HCT116 (cell line): ENCODE data around the gene POLR3F. TPM values are rescaled to one million over a fixed set of nuclear protein-coding genes. Genes with fewer than 3 reads are reported as not detected.

Experiments used
- ATAC-seq: fragments of 200-7000 bp; cut with Tn5 transposase; 2 replicates; pipeline ENCODE4 v1.9.1; 2020; ENCODE audit warnings: mild to moderate bottlenecking, moderate library complexity
- BruUV-seq: library from RNA; stranded (reverse); fragments of 400-500 nt; replicated peaks from 2 replicates; lab custom pipeline; 2021; lab: Mats Ljungman, UMichigan
- CTCF ChIA-PET: fragments of 300-600 bp; sonication (Branson Sonifier 250); formaldehyde crosslinking; loops from one replicate; lab custom pipeline; 2021; ENCODE audit warnings: antibody characterized with exemption; lab: Charles Lee
- POLR2A ChIA-PET: fragments of 300-600, 350-600 bp; sonication (Branson Sonifier 250); formaldehyde crosslinking; loops from one replicate; lab custom pipeline; 2021; ENCODE audit warnings: antibody characterized with exemption; lab: Charles Lee
- RAD21 ChIA-PET, 2 experiments: fragments of 300-600 bp; sonication (Branson Sonifier 250); formaldehyde crosslinking; loops; one replicate each; lab custom pipeline; 2023; ENCODE audit warnings: low total read pairs in 2 of 2; ENCODE audit not compliant: uncharacterized antibody in 2 of 2, unreplicated experiment in 2 of 2, low non-redundant PET in 1 of 2; lab: Charles Lee
- DNase-seq: peaks from one replicate; pipeline ENCODE4 v3.0.0-alpha.2; 2010; ENCODE audit warnings: low read depth, low spot score
- H2AFZ ChIP-seq: fragments of 200-600 bp; shearing (Covaris generic), sonication (generic); 2 replicates; pipeline ENCODE4 v1.6.1; 2017; ENCODE audit warnings: low read depth, mixed run types, mixed read lengths, antibody characterized with exemption, low read length; ENCODE audit not compliant: poor library complexity, severe bottlenecking
- H3K27ac ChIP-seq: 2 replicates; pipeline ENCODE4 v1.5.1; 2012; ENCODE audit warnings: low read depth, low read length
- H3K27me3 ChIP-seq: fragments of 200-600 bp; sonication (generic); 2 replicates; pipeline ENCODE4 v1.6.1; 2016; ENCODE audit warnings: mixed run types, low read length, mixed read lengths; ENCODE audit not compliant: insufficient read depth
- H3K36me3 ChIP-seq, 2 experiments: fragments of 200-500 bp in 1 of 2; fragments of 200-600 bp in 1 of 2; sonication (Bioruptor generic) in 1 of 2; sonication (generic) in 1 of 2; 2 replicates each; pipeline versions ENCODE4 v1.5.1 to v1.6.1; 2014 to 2016; ENCODE audit warnings: low read length in 2 of 2, inconsistent platforms in 1 of 2, mixed read lengths in 1 of 2, mixed run types in 1 of 2; ENCODE audit not compliant: insufficient read depth in 2 of 2, control insufficient read depth in 1 of 2
- H3K4me1 ChIP-seq, 2 experiments: fragments of 200-600 bp in 1 of 2; sonication (generic) in 1 of 2; 2 replicates each; pipeline versions ENCODE4 v1.5.1 to v1.6.1; 2012 to 2017; ENCODE audit warnings: low read length in 2 of 2, inconsistent platforms in 1 of 2, mild to moderate bottlenecking in 1 of 2, mixed read lengths in 1 of 2, mixed run types in 1 of 2, moderate library complexity in 1 of 2; ENCODE audit not compliant: insufficient read depth in 2 of 2, control insufficient read depth in 1 of 2
- H3K4me2 ChIP-seq: fragments of 200-600 bp; sonication (generic); 2 replicates; pipeline ENCODE4 v1.6.1; 2017; ENCODE audit warnings: mixed run types, low read length, mixed read lengths
- H3K4me3 ChIP-seq, 2 experiments: fragments of 200-600 bp in 1 of 2; sonication (generic) in 1 of 2; replicated peaks in 1 of 2; 2 replicates each; pipeline ENCODE4 v1.5.1; 2011 to 2016; ENCODE audit warnings: low read length in 2 of 2, control low read depth in 1 of 2, low read depth in 1 of 2, mild to moderate bottlenecking in 1 of 2, mixed read lengths in 1 of 2, mixed run types in 1 of 2
- H3K79me2 ChIP-seq: fragments of 200-600 bp; sonication (generic); 2 replicates; pipeline ENCODE4 v1.6.1; 2017; ENCODE audit warnings: mild to moderate bottlenecking, mixed run types, low read length, moderate library complexity, mixed read lengths; ENCODE audit not compliant: insufficient read depth
- H3K9ac ChIP-seq: fragments of 200-600 bp; sonication (generic); 2 replicates; pipeline ENCODE4 v1.6.1; 2016; ENCODE audit warnings: low read length, mixed read lengths
- H3K9me2 ChIP-seq: fragments of 200-600 bp; sonication (generic), shearing (Covaris generic); 2 replicates; pipeline ENCODE4 v1.6.1; 2017; ENCODE audit warnings: mixed run types, mild to moderate bottlenecking, moderate library complexity; ENCODE audit not compliant: insufficient read depth
- H3K9me3 ChIP-seq, 2 experiments: fragments of 200-500 bp in 1 of 2; fragments of 200-600 bp in 1 of 2; sonication (Bioruptor generic) in 1 of 2; sonication (generic) in 1 of 2; 2 replicates each; pipeline ENCODE4 v1.6.1; 2014 to 2017; ENCODE audit warnings: low read length in 2 of 2, mixed read lengths in 2 of 2, inconsistent platforms in 1 of 2, low read depth in 1 of 2, mild to moderate bottlenecking in 1 of 2, mixed run types in 1 of 2, moderate library complexity in 1 of 2; ENCODE audit not compliant: control insufficient read depth in 1 of 2, insufficient read depth in 1 of 2
- H4K20me1 ChIP-seq: fragments of 200-600 bp; sonication (generic), shearing (Covaris generic); 2 replicates; pipeline ENCODE4 v1.6.1; 2017; ENCODE audit warnings: mixed run types, mild to moderate bottlenecking, moderate library complexity; ENCODE audit not compliant: insufficient read depth
- CBX3 ChIP-seq: IDR thresholded peaks from 2 replicates; pipeline ENCODE4 v1.6.1; 2012; ENCODE audit warnings: low read depth
- CEBPB ChIP-seq: IDR thresholded peaks from 2 replicates; pipeline ENCODE4 v1.6.1; 2012; ENCODE audit warnings: low read depth
- EGR1 ChIP-seq: IDR thresholded peaks from 2 replicates; pipeline ENCODE4 v1.6.1; 2012; ENCODE audit warnings: low read depth
- EZH2phosphoT487 ChIP-seq: fragments of 200-600 bp; IDR thresholded peaks from 2 replicates; pipeline ENCODE4 v1.6.1; 2018; ENCODE audit warnings: antibody characterized with exemption, borderline replicate concordance
- FOSL1 ChIP-seq: IDR thresholded peaks from 2 replicates; pipeline ENCODE4 v1.6.1; 2012; ENCODE audit warnings: low read depth
- JUND ChIP-seq: IDR thresholded peaks from 2 replicates; pipeline ENCODE4 v1.6.1; 2012
- POLR2AphosphoS5 ChIP-seq: IDR thresholded peaks from 2 replicates; pipeline ENCODE4 v1.6.1; 2011; ENCODE audit warnings: mild to moderate bottlenecking, low read depth, low read length, moderate library complexity
- RAD21 ChIP-seq: IDR thresholded peaks from 2 replicates; pipeline ENCODE4 v1.6.1; 2012; ENCODE audit warnings: low read depth, mild to moderate bottlenecking
- SIN3A ChIP-seq: IDR thresholded peaks from 2 replicates; pipeline ENCODE4 v1.6.1; 2012; ENCODE audit warnings: low read depth
- ZBTB33 ChIP-seq: IDR thresholded peaks from 2 replicates; pipeline ENCODE4 v1.6.1; 2011; ENCODE audit warnings: mild to moderate bottlenecking, low read length, moderate library complexity; ENCODE audit not compliant: insufficient replicate concordance; ENCODE audit errors: extremely low read depth
- ZFX ChIP-seq: fragments of 450-650 bp; IDR thresholded peaks from 2 replicates; pipeline ENCODE4 v1.6.1; 2017
- ZNF274 ChIP-seq: fragments of 200-500 bp; sonication (Bioruptor generic); IDR thresholded peaks from 2 replicates; pipeline ENCODE4 v1.6.1; 2014; ENCODE audit warnings: mild to moderate bottlenecking, low read depth, low read length, inconsistent platforms
- intact Hi-C: fragments of 100-400 bp; cut with micrococcal nuclease; formaldehyde crosslinking; loops from 2 replicates; pipeline ENCODE4 v1.10.0; 2022
- total RNA-seq: library from RNA; stranded (reverse); gene quantifications from one replicate; pipeline ENCODE4 v1.2.1, GENCODE V29; 2021; ENCODE audit not compliant: unreplicated experiment
- TF ChIP-seq, protein P1 (sequence below): IDR thresholded peaks from 2 replicates; pipeline ENCODE4 v1.6.1; 2012
- TF ChIP-seq, protein P2 (sequence below), 3 experiments: fragments of 200-600 bp in 1 of 3; sonication (generic) in 1 of 3; IDR thresholded peaks in 2 of 3; conservative IDR thresholded peaks in 1 of 3; 2 replicates each; pipeline ENCODE4 v1.5.1; 2012 to 2017; ENCODE audit warnings: low read depth in 2 of 3, low read length in 2 of 3, antibody characterized with exemption in 1 of 3, borderline replicate concordance in 1 of 3, control low read depth in 1 of 3, mild to moderate bottlenecking in 1 of 3, mixed read lengths in 1 of 3, mixed run types in 1 of 3, moderate library complexity in 1 of 3; ENCODE audit not compliant: insufficient read depth in 1 of 3
- TF ChIP-seq, protein P3 (sequence below): IDR thresholded peaks from 2 replicates; pipeline ENCODE4 v1.6.1; 2012
- TF ChIP-seq, protein P4 (sequence below): IDR thresholded peaks from 2 replicates; pipeline ENCODE4 v1.6.1; 2012; ENCODE audit warnings: low read depth

POLR3F gene
- total RNA-seq, 1 experiment from 2014 or later = 11.4 TPM

GRCh38 chr20:18507218-18508191 lies 40.3 kb downstream of the POLR3F start, which contains the start of gene SEC23B:
SEC23B (plus strand) TSS chr20:18507940; CDS start chr20:18510836, 2,896 bp downstream.
- ChIA-PET POLR2A (interaction anchor here (0.9 to 4.0 kb wide), 15 partner anchors 8 to 219 kb away, joined by 3 to 43 read pairs (median 5); partner anchors contain the start of genes DZANK1, POLR3F, RBBP9 and SMIM26), CTCF (interaction anchor here (0.6 to 1.6 kb wide), 6 partner anchors 9 to 780 kb away, joined by 3 to 6 read pairs (median 3); partner anchors contain the start of genes DZANK1, POLR3F, RBBP9 and SMIM26), RAD21 (interaction anchor here in 1 of 2 experiments (1.0 kb wide), 1 partner anchor 11 kb away, joined by 3 read pairs; the partner anchor contains the start of gene RBBP9)
- Histone ChIP-seq H3K9me2 (no peaks in the 10 kb centered on the region), H3K27me3 (no peaks in the 10 kb centered on the region), H3K4me1 (peaks cover 5 to 17% of the 10 kb centered on the region in 2 experiments; a peak in 3 of 4 replicates), H3K9me3 (no peaks in the 10 kb centered on the region), H3K4me3 (peak within 1 kb of the TSS; percentile 71 to 90), H3K27ac (peak within 1 kb of the TSS; percentile 75), H3K79me2 (peaks cover 38% of the 10 kb centered on the region), H2AFZ (peak within 1 kb of the TSS; percentile 91), H3K4me2 (peak within 1 kb of the TSS; percentile 93), H4K20me1 (no peaks in the 10 kb centered on the region), H3K36me3 (peaks cover 18 to 20% of the 10 kb centered on the region in 2 experiments), H3K9ac (peak within 1 kb of the TSS; percentile 93)
- intact Hi-C loops = loop anchor here (1.0 to 5.0 kb wide), 3 partner anchors 40 to 80 kb away; partner anchors contain the start of genes DTD1, DZANK1, POLR3F and SMIM26
- BruUV-seq = no TSS peak
- peak; percentile 97 for ATAC-seq
- peak; percentile 97 for DNase-seq
- TF ChIP-seq JUND (peak; percentile 4; the same call in 1 of the 2 replicates), CEBPB (no peak), EGR1 (no peak), SIN3A (peak; percentile 57), CBX3 (peak; percentile 49; the same call in 1 of the 2 replicates), RAD21 (no peak), ZBTB33 (no peak), ZFX (peak; percentile 64), POLR2AphosphoS5 (peak; percentile 84), EZH2phosphoT487 (no peak), ZNF274 (no peak), FOSL1 (no peak)
- TF ChIP-seq, protein P1, sequence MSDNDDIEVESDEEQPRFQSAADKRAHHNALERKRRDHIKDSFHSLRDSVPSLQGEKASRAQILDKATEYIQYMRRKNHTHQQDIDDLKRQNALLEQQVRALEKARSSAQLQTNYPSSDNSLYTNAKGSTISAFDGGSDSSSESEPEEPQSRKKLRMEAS = peak; percentile 74
- TF ChIP-seq, protein P2, sequence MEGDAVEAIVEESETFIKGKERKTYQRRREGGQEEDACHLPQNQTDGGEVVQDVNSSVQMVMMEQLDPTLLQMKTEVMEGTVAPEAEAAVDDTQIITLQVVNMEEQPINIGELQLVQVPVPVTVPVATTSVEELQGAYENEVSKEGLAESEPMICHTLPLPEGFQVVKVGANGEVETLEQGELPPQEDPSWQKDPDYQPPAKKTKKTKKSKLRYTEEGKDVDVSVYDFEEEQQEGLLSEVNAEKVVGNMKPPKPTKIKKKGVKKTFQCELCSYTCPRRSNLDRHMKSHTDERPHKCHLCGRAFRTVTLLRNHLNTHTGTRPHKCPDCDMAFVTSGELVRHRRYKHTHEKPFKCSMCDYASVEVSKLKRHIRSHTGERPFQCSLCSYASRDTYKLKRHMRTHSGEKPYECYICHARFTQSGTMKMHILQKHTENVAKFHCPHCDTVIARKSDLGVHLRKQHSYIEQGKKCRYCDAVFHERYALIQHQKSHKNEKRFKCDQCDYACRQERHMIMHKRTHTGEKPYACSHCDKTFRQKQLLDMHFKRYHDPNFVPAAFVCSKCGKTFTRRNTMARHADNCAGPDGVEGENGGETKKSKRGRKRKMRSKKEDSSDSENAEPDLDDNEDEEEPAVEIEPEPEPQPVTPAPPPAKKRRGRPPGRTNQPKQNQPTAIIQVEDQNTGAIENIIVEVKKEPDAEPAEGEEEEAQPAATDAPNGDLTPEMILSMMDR (IDR thresholded peaks at IDR 0.05 in 2 of 3, conservative IDR thresholded peaks at IDR 0.05 in 1 of 3; ENCODE audit: borderline replicate concordance in 1 of 3, insufficient read depth in 1 of 3, low read depth in 2 of 3, low read length in 2 of 3) = no peak
- TF ChIP-seq, protein P3, sequence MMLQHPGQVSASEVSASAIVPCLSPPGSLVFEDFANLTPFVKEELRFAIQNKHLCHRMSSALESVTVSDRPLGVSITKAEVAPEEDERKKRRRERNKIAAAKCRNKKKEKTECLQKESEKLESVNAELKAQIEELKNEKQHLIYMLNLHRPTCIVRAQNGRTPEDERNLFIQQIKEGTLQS = no peak
- TF ChIP-seq, protein P4, sequence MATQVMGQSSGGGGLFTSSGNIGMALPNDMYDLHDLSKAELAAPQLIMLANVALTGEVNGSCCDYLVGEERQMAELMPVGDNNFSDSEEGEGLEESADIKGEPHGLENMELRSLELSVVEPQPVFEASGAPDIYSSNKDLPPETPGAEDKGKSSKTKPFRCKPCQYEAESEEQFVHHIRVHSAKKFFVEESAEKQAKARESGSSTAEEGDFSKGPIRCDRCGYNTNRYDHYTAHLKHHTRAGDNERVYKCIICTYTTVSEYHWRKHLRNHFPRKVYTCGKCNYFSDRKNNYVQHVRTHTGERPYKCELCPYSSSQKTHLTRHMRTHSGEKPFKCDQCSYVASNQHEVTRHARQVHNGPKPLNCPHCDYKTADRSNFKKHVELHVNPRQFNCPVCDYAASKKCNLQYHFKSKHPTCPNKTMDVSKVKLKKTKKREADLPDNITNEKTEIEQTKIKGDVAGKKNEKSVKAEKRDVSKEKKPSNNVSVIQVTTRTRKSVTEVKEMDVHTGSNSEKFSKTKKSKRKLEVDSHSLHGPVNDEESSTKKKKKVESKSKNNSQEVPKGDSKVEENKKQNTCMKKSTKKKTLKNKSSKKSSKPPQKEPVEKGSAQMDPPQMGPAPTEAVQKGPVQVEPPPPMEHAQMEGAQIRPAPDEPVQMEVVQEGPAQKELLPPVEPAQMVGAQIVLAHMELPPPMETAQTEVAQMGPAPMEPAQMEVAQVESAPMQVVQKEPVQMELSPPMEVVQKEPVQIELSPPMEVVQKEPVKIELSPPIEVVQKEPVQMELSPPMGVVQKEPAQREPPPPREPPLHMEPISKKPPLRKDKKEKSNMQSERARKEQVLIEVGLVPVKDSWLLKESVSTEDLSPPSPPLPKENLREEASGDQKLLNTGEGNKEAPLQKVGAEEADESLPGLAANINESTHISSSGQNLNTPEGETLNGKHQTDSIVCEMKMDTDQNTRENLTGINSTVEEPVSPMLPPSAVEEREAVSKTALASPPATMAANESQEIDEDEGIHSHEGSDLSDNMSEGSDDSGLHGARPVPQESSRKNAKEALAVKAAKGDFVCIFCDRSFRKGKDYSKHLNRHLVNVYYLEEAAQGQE = no peak
